SK-N-SH (cell line): ENCODE results near the gene RAB3A. TPM values are rescaled to one million over a fixed set of nuclear protein-coding genes. Genes with fewer than 3 reads are reported as not detected.
A peak's percentile ranks its signal among the peaks of the same experiment; 100 is the strongest.

Experiments used
- CTCF ChIA-PET: fragments of 300-600, 350-600 bp; formaldehyde crosslinking; extraction: SDS; loops from one replicate; lab custom pipeline; 2021; lab: Yijun Ruan, JAX
- POLR2A ChIA-PET: fragments of 350-600 bp; sonication (Branson Sonifier 250); formaldehyde crosslinking; extraction: SDS; loops from one replicate; lab custom pipeline; 2020; ENCODE audit warnings: antibody characterized with exemption, inconsistent platforms; lab: Yijun Ruan, JAX
- DNase-seq: peaks from one replicate; pipeline ENCODE4 v3.0.0; 2012
- H2AFZ ChIP-seq: fragments of 200-600 bp; sonication (generic); 2 replicates; pipeline ENCODE4 v1.8.1; 2016; ENCODE audit warnings: antibody characterized with exemption, mild to moderate bottlenecking, low read depth
- H3F3A ChIP-seq: fragments of 200-600 bp; sonication (generic); replicated peaks from 2 replicates; pipeline ENCODE3; 2016; ENCODE audit warnings: antibody characterized with exemption, mild to moderate bottlenecking; ENCODE audit not compliant: insufficient read depth
- H3K27ac ChIP-seq, 2 experiments: fragments of 200-500 bp in 1 of 2; fragments of 200-600 bp in 1 of 2; sonication (Bioruptor generic) in 1 of 2; sonication (generic), shearing (Covaris generic) in 1 of 2; 2 replicates each; pipeline versions ENCODE4 v1.5.1 to v1.6.1; 2014 to 2016; ENCODE audit warnings: low read depth in 2 of 2, inconsistent platforms in 1 of 2, low read length in 1 of 2, mild to moderate bottlenecking in 1 of 2, mixed read lengths in 1 of 2
- H3K27me3 ChIP-seq: fragments of 200-600 bp; sonication (generic), shearing (Covaris generic); 2 replicates; pipeline ENCODE4 v1.6.1; 2016; ENCODE audit warnings: mixed run types; ENCODE audit not compliant: insufficient read depth
- H3K36me3 ChIP-seq, 2 experiments: fragments of 200-500 bp in 1 of 2; fragments of 200-600 bp in 1 of 2; sonication (Bioruptor generic) in 1 of 2; sonication (generic) in 1 of 2; replicated peaks in 1 of 2; 2 replicates each; pipeline versions ENCODE3 to v1.5.1; 2014 to 2016; ENCODE audit warnings: low read length in 1 of 2, mild to moderate bottlenecking in 1 of 2; ENCODE audit not compliant: insufficient read depth in 2 of 2, control insufficient read depth in 1 of 2
- H3K4me1 ChIP-seq, 2 experiments: fragments of 200-500 bp in 1 of 2; fragments of 200-600 bp in 1 of 2; sonication (Bioruptor generic) in 1 of 2; sonication (generic), shearing (Covaris generic) in 1 of 2; 2 replicates each; pipeline versions ENCODE4 v1.5.1 to v1.6.1; 2014 to 2016; ENCODE audit warnings: low read depth in 1 of 2, low read length in 1 of 2, mixed run types in 1 of 2; ENCODE audit not compliant: insufficient read depth in 2 of 2, control insufficient read depth in 1 of 2
- H3K4me2 ChIP-seq: fragments of 200-600 bp; sonication (generic), shearing (Covaris generic); 2 replicates; pipeline ENCODE4 v1.6.1; 2017; ENCODE audit warnings: mixed run types
- H3K4me3 ChIP-seq, 2 experiments: fragments of 200-500 bp in 1 of 2; fragments of 200-600 bp in 1 of 2; sonication (Bioruptor generic) in 1 of 2; sonication (generic), shearing (Covaris generic) in 1 of 2; 2 replicates each; pipeline versions ENCODE4 v1.5.1 to v1.8.1; 2014 to 2016; ENCODE audit warnings: low read depth in 2 of 2, inconsistent platforms in 1 of 2, low read length in 1 of 2, mild to moderate bottlenecking in 1 of 2, mixed read lengths in 1 of 2, moderate library complexity in 1 of 2
- H3K79me2 ChIP-seq: fragments of 200-600 bp; sonication (generic); 2 replicates; pipeline ENCODE4 v1.8.1; 2017; ENCODE audit warnings: mild to moderate bottlenecking; ENCODE audit not compliant: insufficient read depth
- H3K9ac ChIP-seq: fragments of 200-600 bp; sonication (generic); 2 replicates; pipeline ENCODE4 v1.6.1; 2017; ENCODE audit warnings: mixed run types
- H3K9me2 ChIP-seq: fragments of 200-600 bp; sonication (generic); 2 replicates; pipeline ENCODE4 v1.6.1; 2017; ENCODE audit warnings: mixed run types
- H3K9me3 ChIP-seq: fragments of 200-600 bp; sonication (generic); 2 replicates; pipeline ENCODE4 v1.6.1; 2017; ENCODE audit warnings: mixed run types, mild to moderate bottlenecking, moderate library complexity
- H4K20me1 ChIP-seq: fragments of 200-600 bp; sonication (generic); 2 replicates; pipeline ENCODE4 v1.6.1; 2017; ENCODE audit warnings: mild to moderate bottlenecking, mixed run types; ENCODE audit not compliant: insufficient read depth
- CHD2 ChIP-seq: fragments of 150-350 bp; IDR thresholded peaks from 2 replicates; pipeline ENCODE4 v1.6.1; 2018; ENCODE audit warnings: low read length; ENCODE audit not compliant: partially characterized antibody
- EP300 ChIP-seq, 2 experiments: IDR thresholded peaks; 2 replicates each; pipeline versions ENCODE4 v1.4.0 to v1.6.1; 2012; ENCODE audit warnings: borderline replicate concordance in 1 of 2, low read depth in 1 of 2, low read length in 1 of 2
- EZH2phosphoT487 ChIP-seq: fragments of 200-600 bp; sonication (generic); IDR thresholded peaks from 2 replicates; pipeline ENCODE4 v1.6.1; 2017; ENCODE audit warnings: low read depth, mixed run types, mild to moderate bottlenecking, antibody characterized with exemption, moderate library complexity, borderline replicate concordance
- FOSL2 ChIP-seq: IDR thresholded peaks from 2 replicates; pipeline ENCODE4 v1.4.0; 2012; ENCODE audit warnings: low read depth, mild to moderate bottlenecking, moderate library complexity, borderline replicate concordance
- FOXM1 ChIP-seq: IDR thresholded peaks from 2 replicates; pipeline ENCODE4 v1.4.0; 2012; ENCODE audit warnings: low read depth, mild to moderate bottlenecking
- GABPA ChIP-seq: IDR thresholded peaks from 2 replicates; pipeline ENCODE4 v1.4.0; 2012; ENCODE audit warnings: low read depth, mild to moderate bottlenecking
- JUND ChIP-seq: IDR thresholded peaks from 2 replicates; pipeline ENCODE4 v1.4.0; 2012
- MEF2A ChIP-seq: IDR thresholded peaks from 2 replicates; pipeline ENCODE4 v1.4.0; 2012; ENCODE audit warnings: low read depth, borderline replicate concordance
- MXI1 ChIP-seq: IDR thresholded peaks from 2 replicates; pipeline ENCODE4 v1.6.1; 2012; ENCODE audit warnings: mild to moderate bottlenecking, low read depth, low read length, improper control_type of control experiment
- NRF1 ChIP-seq: IDR thresholded peaks from 2 replicates; pipeline ENCODE4 v1.6.1; 2012; ENCODE audit warnings: low read depth, mild to moderate bottlenecking, low read length
- RAD21 ChIP-seq: IDR thresholded peaks from 2 replicates; pipeline ENCODE4 v1.6.1; 2012; ENCODE audit warnings: mild to moderate bottlenecking, low read length
- RFX5 ChIP-seq: IDR thresholded peaks from 2 replicates; pipeline ENCODE4 v1.6.1; 2012; ENCODE audit warnings: mild to moderate bottlenecking, improper control_type of control experiment, low read length
- RXRA ChIP-seq: IDR thresholded peaks from 2 replicates; pipeline ENCODE4 v1.4.0; 2012; ENCODE audit warnings: low read depth, mild to moderate bottlenecking, borderline replicate concordance
- SMC3 ChIP-seq: IDR thresholded peaks from 2 replicates; pipeline ENCODE4 v1.6.1; 2012; ENCODE audit warnings: low read depth, low read length, improper control_type of control experiment
- TEAD4 ChIP-seq: IDR thresholded peaks from 2 replicates; pipeline ENCODE4 v1.4.0; 2012; ENCODE audit warnings: mild to moderate bottlenecking, borderline replicate concordance; ENCODE audit not compliant: insufficient read depth
- YY1 ChIP-seq: IDR thresholded peaks from 2 replicates; pipeline ENCODE4 v1.4.0; 2012; ENCODE audit warnings: low read depth, mild to moderate bottlenecking
- WGBS: methylation state at CpG from one replicate; pipeline ENCODE4 v1.1.6; 2017; ENCODE audit warnings: low lambda C conversion rate; 5-methylcytosine and 5-hydroxymethylcytosine counted together
- polyA plus RNA-seq, 3 experiments: library from polyadenylated mRNA; depleted of rRNA; stranded (reverse); fragments of >200 nt; gene quantifications; 2 replicates each; pipeline ENCODE4 v1.2.3, GENCODE V29; 2012
- TF ChIP-seq, protein P1 (sequence below): fragments of 200-600 bp; sonication (generic); IDR thresholded peaks from 2 replicates; pipeline ENCODE4 v1.6.1; 2017; ENCODE audit warnings: antibody characterized with exemption, mild to moderate bottlenecking, moderate library complexity
- TF ChIP-seq, protein P2 (sequence below): IDR thresholded peaks from 2 replicates; pipeline ENCODE4 v1.6.1; 2012; ENCODE audit warnings: mild to moderate bottlenecking, low read depth, low read length, moderate library complexity

The RAB3A gene
- polyA plus RNA-seq, 1 of the 3 experiments (the other 2 are of a cell fraction): 9.7 TPM

DNA sequence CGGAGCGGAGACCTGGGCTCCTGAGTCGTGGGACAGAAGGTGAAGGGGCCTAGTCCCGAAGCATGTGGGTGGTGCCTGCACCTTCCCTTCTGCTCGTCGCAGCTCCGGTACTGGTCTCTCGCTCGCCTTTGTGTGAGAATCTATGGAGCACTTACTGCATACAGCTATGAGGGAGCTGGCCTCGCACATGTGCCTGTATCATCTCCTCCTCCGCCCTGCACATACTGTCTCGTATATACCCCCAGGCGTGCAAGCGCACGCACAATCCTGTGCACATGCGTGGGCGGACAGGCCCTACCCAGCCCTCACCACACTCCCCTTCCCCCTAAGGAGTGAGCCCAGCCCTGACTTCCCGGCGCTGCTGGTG is 42.2 kb downstream of the RAB3A start:
- no peak overlapping the region for H3K4me3 ChIP-seq

DNA sequence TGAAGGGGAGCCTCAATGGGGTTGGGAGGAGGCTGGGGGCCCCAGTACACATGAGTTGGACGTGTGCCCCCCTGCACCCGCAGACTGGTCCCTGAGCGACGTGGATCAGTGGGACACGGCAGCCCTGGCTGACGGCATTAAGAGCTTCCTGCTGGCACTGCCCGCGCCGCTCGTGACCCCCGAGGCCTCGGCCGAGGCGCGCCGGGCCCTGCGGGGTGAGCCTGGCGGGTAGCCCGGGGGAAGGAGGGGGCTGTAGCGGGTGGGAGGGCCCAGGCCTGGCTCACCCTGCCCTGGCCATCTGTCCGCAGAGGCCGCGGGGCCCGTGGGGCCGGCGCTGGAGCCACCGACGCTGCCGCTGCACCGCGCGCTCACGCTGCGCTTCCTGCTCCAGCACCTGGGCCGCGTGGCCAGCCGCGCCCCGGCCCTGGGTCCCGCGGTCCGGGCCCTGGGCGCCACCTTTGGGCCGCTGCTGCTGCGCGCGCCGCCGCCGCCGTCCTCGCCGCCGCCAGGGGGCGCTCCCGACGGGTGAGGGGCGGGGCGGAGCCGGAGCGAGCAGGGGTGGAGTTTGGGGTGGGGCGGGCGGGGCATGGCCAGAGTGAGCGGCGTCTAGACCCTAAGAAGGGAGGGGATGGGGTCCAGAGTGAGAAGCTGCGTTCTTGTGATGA is 42.7 kb downstream of the RAB3A start:
- no peaks in the 10 kb centered on the region for H3K9me3 ChIP-seq
- peaks cover 23% of the 10 kb centered on the region for H3F3A ChIP-seq
- POLR2A ChIA-PET: interaction anchor here (0.5 to 1.3 kb wide), 4 partner anchors 10 to 183 kb away, joined by 3 to 5 read pairs (median 3); no protein-coding TSS in a partner anchor
- H3K9ac ChIP-seq: peak overlapping the region; percentile 18; the same call in 1 of the 2 replicates
- WGBS: 9% methylated on average over 9 of the region's 66 CpGs
- peak overlapping the region in 1 of 2 experiments; percentile 10; a peak in 1 of 4 replicates for H3K4me3 ChIP-seq
- no peaks in the 10 kb centered on the region for H4K20me1 ChIP-seq
- H3K79me2 ChIP-seq: peaks cover 15% of the 10 kb centered on the region; the same call in 1 of the 2 replicates
- H3K27ac ChIP-seq: peak overlapping the region in 1 of 2 experiments; percentile 71; a peak in 2 of 4 replicates
- peak; percentile 97 for DNase-seq
- no peak overlapping the region for H2AFZ ChIP-seq
- H3K9me2 ChIP-seq: no peaks in the 10 kb centered on the region
- CTCF ChIA-PET: interaction anchor here (0.5 to 4.5 kb wide), 32 partner anchors 9 to 250 kb away, joined by 3 to 26 read pairs (median 5); partner anchors contain the start of genes CCDC124, IL12RB1, MPV17L2 and PIK3R2
- peaks cover 25 to 43% of the 10 kb centered on the region in 2 experiments for H3K36me3 ChIP-seq
- peaks cover 17 to 38% of the 10 kb centered on the region in 2 experiments; a peak in 2 of 4 replicates for H3K4me1 ChIP-seq
- TF ChIP-seq NRF1 (peak; percentile 32; the same call in 1 of the 2 replicates), RAD21 (peak; percentile 24; the same call in 1 of the 2 replicates), MXI1 (no peak), MEF2A (no peak), SMC3 (peak; percentile 44; the same call in 1 of the 2 replicates)
- TF ChIP-seq, protein P1, sequence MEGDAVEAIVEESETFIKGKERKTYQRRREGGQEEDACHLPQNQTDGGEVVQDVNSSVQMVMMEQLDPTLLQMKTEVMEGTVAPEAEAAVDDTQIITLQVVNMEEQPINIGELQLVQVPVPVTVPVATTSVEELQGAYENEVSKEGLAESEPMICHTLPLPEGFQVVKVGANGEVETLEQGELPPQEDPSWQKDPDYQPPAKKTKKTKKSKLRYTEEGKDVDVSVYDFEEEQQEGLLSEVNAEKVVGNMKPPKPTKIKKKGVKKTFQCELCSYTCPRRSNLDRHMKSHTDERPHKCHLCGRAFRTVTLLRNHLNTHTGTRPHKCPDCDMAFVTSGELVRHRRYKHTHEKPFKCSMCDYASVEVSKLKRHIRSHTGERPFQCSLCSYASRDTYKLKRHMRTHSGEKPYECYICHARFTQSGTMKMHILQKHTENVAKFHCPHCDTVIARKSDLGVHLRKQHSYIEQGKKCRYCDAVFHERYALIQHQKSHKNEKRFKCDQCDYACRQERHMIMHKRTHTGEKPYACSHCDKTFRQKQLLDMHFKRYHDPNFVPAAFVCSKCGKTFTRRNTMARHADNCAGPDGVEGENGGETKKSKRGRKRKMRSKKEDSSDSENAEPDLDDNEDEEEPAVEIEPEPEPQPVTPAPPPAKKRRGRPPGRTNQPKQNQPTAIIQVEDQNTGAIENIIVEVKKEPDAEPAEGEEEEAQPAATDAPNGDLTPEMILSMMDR: no peak
- H3K4me2 ChIP-seq: peak overlapping the region; percentile 57; the same call in 1 of the 2 replicates
- H3K27me3 ChIP-seq: no peaks in the 10 kb centered on the region

More for the DNA sequence above, 42.2 kb downstream of the RAB3A start:
- TF ChIP-seq RFX5 (no peak), EP300 (IDR thresholded peaks at IDR 0.05; ENCODE audit: borderline replicate concordance in 1 of 2, low read depth in 1 of 2, low read length in 1 of 2) (no peak), EZH2phosphoT487 (no peak), RXRA (no peak), FOSL2 (no peak), FOXM1 (no peak), NRF1 (no peak), MXI1 (no peak), SMC3 (no peak), JUND (no peak), YY1 (no peak), CHD2 (no peak), GABPA (no peak), TEAD4 (no peak)
- TF ChIP-seq, protein P2, sequence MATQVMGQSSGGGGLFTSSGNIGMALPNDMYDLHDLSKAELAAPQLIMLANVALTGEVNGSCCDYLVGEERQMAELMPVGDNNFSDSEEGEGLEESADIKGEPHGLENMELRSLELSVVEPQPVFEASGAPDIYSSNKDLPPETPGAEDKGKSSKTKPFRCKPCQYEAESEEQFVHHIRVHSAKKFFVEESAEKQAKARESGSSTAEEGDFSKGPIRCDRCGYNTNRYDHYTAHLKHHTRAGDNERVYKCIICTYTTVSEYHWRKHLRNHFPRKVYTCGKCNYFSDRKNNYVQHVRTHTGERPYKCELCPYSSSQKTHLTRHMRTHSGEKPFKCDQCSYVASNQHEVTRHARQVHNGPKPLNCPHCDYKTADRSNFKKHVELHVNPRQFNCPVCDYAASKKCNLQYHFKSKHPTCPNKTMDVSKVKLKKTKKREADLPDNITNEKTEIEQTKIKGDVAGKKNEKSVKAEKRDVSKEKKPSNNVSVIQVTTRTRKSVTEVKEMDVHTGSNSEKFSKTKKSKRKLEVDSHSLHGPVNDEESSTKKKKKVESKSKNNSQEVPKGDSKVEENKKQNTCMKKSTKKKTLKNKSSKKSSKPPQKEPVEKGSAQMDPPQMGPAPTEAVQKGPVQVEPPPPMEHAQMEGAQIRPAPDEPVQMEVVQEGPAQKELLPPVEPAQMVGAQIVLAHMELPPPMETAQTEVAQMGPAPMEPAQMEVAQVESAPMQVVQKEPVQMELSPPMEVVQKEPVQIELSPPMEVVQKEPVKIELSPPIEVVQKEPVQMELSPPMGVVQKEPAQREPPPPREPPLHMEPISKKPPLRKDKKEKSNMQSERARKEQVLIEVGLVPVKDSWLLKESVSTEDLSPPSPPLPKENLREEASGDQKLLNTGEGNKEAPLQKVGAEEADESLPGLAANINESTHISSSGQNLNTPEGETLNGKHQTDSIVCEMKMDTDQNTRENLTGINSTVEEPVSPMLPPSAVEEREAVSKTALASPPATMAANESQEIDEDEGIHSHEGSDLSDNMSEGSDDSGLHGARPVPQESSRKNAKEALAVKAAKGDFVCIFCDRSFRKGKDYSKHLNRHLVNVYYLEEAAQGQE: no peak
- TF ChIP-seq, all 33 proteins: peak for 0
- Histone ChIP-seq H3F3A (peaks cover 23% of the 10 kb centered on the region), H3K4me1 (peaks cover 13 to 33% of the 10 kb centered on the region in 2 experiments; a peak in 2 of 4 replicates), H3K9me3 (no peaks in the 10 kb centered on the region), H3K4me2 (0 out of 2 replicates have a peak overlapping the region, but pooled peaks have one; percentile 19), H3K27ac (peak overlapping the region in 1 of 2 experiments; percentile 31; a peak in 1 of 4 replicates), H3K9ac (no peak overlapping the region), H2AFZ (no peak overlapping the region), H3K79me2 (peaks cover 10% of the 10 kb centered on the region; the same call in 1 of the 2 replicates), H4K20me1 (no peaks in the 10 kb centered on the region), H3K27me3 (no peaks in the 10 kb centered on the region), H3K36me3 (peaks cover 29 to 40% of the 10 kb centered on the region in 2 experiments), H3K9me2 (no peaks in the 10 kb centered on the region)
- WGBS: 75% methylated on average over 17 of the region's 19 CpGs
- DNase-seq: no peak
- CTCF ChIA-PET: interaction anchor here (0.5 to 4.5 kb wide), 21 partner anchors 9 to 118 kb away, joined by 3 to 26 read pairs (median 6); partner anchors contain the start of genes IL12RB1 and PIK3R2
- POLR2A ChIA-PET: interaction anchor here (0.6 to 1.3 kb wide), 3 partner anchors 9 to 65 kb away, joined by 3 to 5 read pairs (median 3); no protein-coding TSS in a partner anchor
